Panc1 (cell line): ENCODE measurements around the gene FIZ1. TPM values are rescaled to one million over a fixed set of nuclear protein-coding genes. Genes with fewer than 3 reads are reported as not detected.

Experiments used
- ATAC-seq: fragments of 200-7000 bp; cut with Tn5 transposase; 2 replicates; pipeline ENCODE4 v1.9.1; 2020; ENCODE audit warnings: mild to moderate bottlenecking, moderate library complexity
- BruUV-seq: library from RNA; stranded (reverse); fragments of 400-500 nt; replicated peaks from 2 replicates; lab custom pipeline; 2021; lab: Mats Ljungman, UMichigan
- CTCF ChIA-PET: fragments of 300-600 bp; sonication (Branson Sonifier 250); formaldehyde crosslinking; loops from one replicate; lab custom pipeline; 2022; ENCODE audit warnings: antibody characterized with exemption; lab: Charles Lee
- POLR2A ChIA-PET: fragments of 300-600 bp; sonication (Branson Sonifier 250); formaldehyde crosslinking; loops from one replicate; lab custom pipeline; 2022; ENCODE audit warnings: antibody characterized with exemption; lab: Charles Lee
- DNase-seq: peaks from one replicate; pipeline ENCODE4 v3.0.0-alpha.2; 2010; ENCODE audit warnings: low read depth, low spot score
- H3K27ac ChIP-seq: 2 replicates; pipeline ENCODE4 v1.5.1; 2011; ENCODE audit warnings: mild to moderate bottlenecking, low read length, inconsistent platforms
- H3K27me3 ChIP-seq: fragments of 200-500 bp; sonication (Bioruptor generic); 2 replicates; pipeline ENCODE4 v1.6.0; 2014; ENCODE audit warnings: low read length, inconsistent platforms; ENCODE audit not compliant: control insufficient read depth, insufficient read depth
- H3K36me3 ChIP-seq: fragments of 200-500 bp; sonication (Bioruptor generic); 2 replicates; pipeline ENCODE4 v1.5.1; 2014; ENCODE audit warnings: inconsistent platforms, mild to moderate bottlenecking, low read length, moderate library complexity; ENCODE audit not compliant: control insufficient read depth, insufficient read depth
- H3K4me1 ChIP-seq: 2 replicates; pipeline ENCODE4 v1.5.1; 2011; ENCODE audit warnings: inconsistent platforms, mild to moderate bottlenecking, low read length, moderate library complexity; ENCODE audit not compliant: control insufficient read depth, insufficient read depth
- H3K4me3 ChIP-seq, 2 experiments: 2 replicates each; pipeline ENCODE4 v1.5.1; 2011 to 2012; ENCODE audit warnings: low read depth in 2 of 2, low read length in 2 of 2, mild to moderate bottlenecking in 2 of 2, inconsistent platforms in 1 of 2, moderate library complexity in 1 of 2
- H3K9me3 ChIP-seq: fragments of 200-500 bp; sonication (Bioruptor generic); 2 replicates; pipeline ENCODE4 v1.5.1; 2014; ENCODE audit warnings: low read depth, mild to moderate bottlenecking, inconsistent platforms, low read length, moderate library complexity; ENCODE audit not compliant: control insufficient read depth, insufficient read depth
- POLR2AphosphoS5 ChIP-seq: IDR thresholded peaks from 2 replicates; pipeline ENCODE4 v1.6.1; 2012; ENCODE audit warnings: mild to moderate bottlenecking, low read depth, low read length, moderate library complexity
- REST ChIP-seq, 2 experiments: IDR thresholded peaks; 2 replicates each; pipeline ENCODE4 v1.6.1; 2011 to 2012; ENCODE audit warnings: low read depth in 2 of 2, control low read depth in 1 of 2, low read length in 1 of 2, mild to moderate bottlenecking in 1 of 2, moderate library complexity in 1 of 2; ENCODE audit not compliant: insufficient read depth in 1 of 2
- SIN3A ChIP-seq: IDR thresholded peaks from 2 replicates; pipeline ENCODE4 v1.6.1; 2012; ENCODE audit warnings: low read depth, mild to moderate bottlenecking, low read length, moderate library complexity, borderline replicate concordance; ENCODE audit not compliant: insufficient read depth
- TCF7L2 ChIP-seq: IDR thresholded peaks from 2 replicates; pipeline ENCODE4 v1.6.1; 2011; ENCODE audit warnings: mild to moderate bottlenecking, low read depth, low read length, inconsistent platforms
- in situ Hi-C: cut with HindIII; loops from 2 replicates; pipeline ENCODE4 v1.10.0; 2016; ENCODE audit warnings: low sequenced_read_pairs, low pct_unique_long_range_greater_than_20kb
- intact Hi-C: fragments of 100-400 bp; cut with micrococcal nuclease; formaldehyde crosslinking; loops from one replicate; pipeline ENCODE4 v1.10.0; 2022; ENCODE audit not compliant: unreplicated experiment
- total RNA-seq: library from RNA; stranded (reverse); gene quantifications from one replicate; pipeline ENCODE4 v1.2.1, GENCODE V29; 2021; ENCODE audit not compliant: unreplicated experiment
- TF ChIP-seq, protein P1 (sequence below): fragments of 450-650 bp; IDR thresholded peaks from 2 replicates; pipeline ENCODE4 v1.5.1; 2017; ENCODE audit warnings: mild to moderate bottlenecking

FIZ1 gene
- total RNA-seq, 1 experiment from 2014 or later = 28.5 TPM

- no peaks in the 10 kb centered on the region for H3K36me3 ChIP-seq
- H3K27ac ChIP-seq = no peak overlapping the region; the same call in 1 of the 2 replicates
- in situ Hi-C loops (no loop called here), intact Hi-C loops (no loop called here)
- ATAC-seq (no peak), DNase-seq (no peak)
- CTCF ChIA-PET = interaction anchor here (0.5 kb wide), 1 partner anchor 1060 kb away, joined by 4 read pairs; no protein-coding TSS in a partner anchor
- no peaks in the 10 kb centered on the region for H3K9me3 ChIP-seq
- no peak overlapping the region for H3K4me3 ChIP-seq
- BruUV-seq = no TSS peak
- no peak for TF ChIP-seq REST (IDR thresholded peaks at IDR 0.05; ENCODE audit: insufficient read depth in 1 of 2, low read depth in 2 of 2, low read length in 1 of 2)
- no peak for TF ChIP-seq SIN3A
- no peak for TF ChIP-seq POLR2AphosphoS5
- TF ChIP-seq, protein P1, sequence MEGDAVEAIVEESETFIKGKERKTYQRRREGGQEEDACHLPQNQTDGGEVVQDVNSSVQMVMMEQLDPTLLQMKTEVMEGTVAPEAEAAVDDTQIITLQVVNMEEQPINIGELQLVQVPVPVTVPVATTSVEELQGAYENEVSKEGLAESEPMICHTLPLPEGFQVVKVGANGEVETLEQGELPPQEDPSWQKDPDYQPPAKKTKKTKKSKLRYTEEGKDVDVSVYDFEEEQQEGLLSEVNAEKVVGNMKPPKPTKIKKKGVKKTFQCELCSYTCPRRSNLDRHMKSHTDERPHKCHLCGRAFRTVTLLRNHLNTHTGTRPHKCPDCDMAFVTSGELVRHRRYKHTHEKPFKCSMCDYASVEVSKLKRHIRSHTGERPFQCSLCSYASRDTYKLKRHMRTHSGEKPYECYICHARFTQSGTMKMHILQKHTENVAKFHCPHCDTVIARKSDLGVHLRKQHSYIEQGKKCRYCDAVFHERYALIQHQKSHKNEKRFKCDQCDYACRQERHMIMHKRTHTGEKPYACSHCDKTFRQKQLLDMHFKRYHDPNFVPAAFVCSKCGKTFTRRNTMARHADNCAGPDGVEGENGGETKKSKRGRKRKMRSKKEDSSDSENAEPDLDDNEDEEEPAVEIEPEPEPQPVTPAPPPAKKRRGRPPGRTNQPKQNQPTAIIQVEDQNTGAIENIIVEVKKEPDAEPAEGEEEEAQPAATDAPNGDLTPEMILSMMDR = no peak
- TF ChIP-seq TCF7L2 = no peak
- H3K27me3 ChIP-seq = no peaks in the 10 kb centered on the region
- peaks cover 15% of the 10 kb centered on the region for H3K4me1 ChIP-seq
- POLR2A ChIA-PET = no interaction called here
These were observed 44.6 kb downstream of the FIZ1 start for GRCh38 chr19:55554741-55555152.

DNA sequence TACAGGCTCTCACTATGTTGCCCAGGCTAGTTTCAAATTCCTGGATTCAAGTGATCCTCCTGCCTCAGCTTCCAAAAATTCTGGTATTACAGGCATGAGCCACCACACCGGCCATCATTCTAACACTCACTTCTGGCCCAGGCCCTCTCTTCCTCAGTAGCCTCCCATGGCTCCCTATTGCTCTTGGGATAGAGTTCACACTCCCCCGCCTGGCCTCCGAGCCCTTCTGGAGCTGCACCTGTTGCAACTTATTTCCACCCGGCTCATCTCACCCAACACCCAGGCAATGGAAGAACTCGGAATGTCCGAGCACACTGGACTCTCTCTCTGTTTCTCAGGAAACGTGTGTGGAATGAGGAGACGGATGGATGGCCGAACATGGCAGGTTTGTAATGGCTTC, 45.0 kb downstream of the FIZ1 start:
- no TSS peak for BruUV-seq
- DNase-seq (no peak), ATAC-seq (no peak)
- H3K4me3 ChIP-seq = no peak overlapping the region
- intact Hi-C loops (no loop called here), in situ Hi-C loops (no loop called here)
- no peaks in the 10 kb centered on the region for H3K27me3 ChIP-seq
- ChIA-PET POLR2A (no interaction called here), CTCF (no interaction called here)
- H3K36me3 ChIP-seq = no peaks in the 10 kb centered on the region
- TF ChIP-seq, protein P1 = no peak
- TF ChIP-seq SIN3A = no peak
- no peak for TF ChIP-seq POLR2AphosphoS5
- TF ChIP-seq TCF7L2 = no peak
- TF ChIP-seq REST (IDR thresholded peaks at IDR 0.05; ENCODE audit: insufficient read depth in 1 of 2, low read depth in 2 of 2, low read length in 1 of 2) = no peak
- peaks cover 19% of the 10 kb centered on the region for H3K4me1 ChIP-seq
- H3K9me3 ChIP-seq = no peaks in the 10 kb centered on the region
- H3K27ac ChIP-seq = no peak overlapping the region
